NT2/D1 (cell line): Measurements from ENCODE around the gene WDR82.

Experiments
- SUZ12 ChIP-seq: IDR thresholded peaks from 2 replicates; pipeline ENCODE4 v1.6.1; 2011; ENCODE audit not compliant: insufficient read length, insufficient read depth; ENCODE audit errors: extremely low read depth
- YY1 ChIP-seq: IDR thresholded peaks from 2 replicates; pipeline ENCODE4 v1.6.1; 2011; ENCODE audit not compliant: insufficient read length, insufficient read depth
- ZNF274 ChIP-seq: IDR thresholded peaks from 2 replicates; pipeline ENCODE4 v1.6.1; 2011; ENCODE audit warnings: mild to moderate bottlenecking, low read depth, low read length

- no peak for TF ChIP-seq ZNF274
- TF ChIP-seq SUZ12 = no peak
- no peak for TF ChIP-seq YY1
Observed at GRCh38 chr3:52318186-52318816, 39.9 kb upstream of the WDR82 start.
